Gastroesophageal sphincter (tissue), 4 donors: Measurements from ENCODE around the gene SYNGR1. TPM values are rescaled to one million over a fixed set of nuclear protein-coding genes. Genes with fewer than 3 reads are reported as not detected.

Source experiments
- ATAC-seq: fragments of 150-250 bp; one replicate; pipeline ENCODE4 v1.9.1; 2016; ENCODE audit warnings: mild to moderate bottlenecking, moderate library complexity
- H3K27ac ChIP-seq, 4 donors: fragments of 200-600 bp; sonication (generic) in 3 of 4; 1 replicate in 3 of 4; 2 replicates in 1 of 4; pipeline ENCODE4 v1.5.1; 2016 to 2019
- H3K27me3 ChIP-seq: fragments of 200-600 bp; sonication (generic); one replicate; pipeline ENCODE4 v1.5.1; 2019
- H3K36me3 ChIP-seq, 2 donors: fragments of 200-600 bp; sonication (generic); one replicate each; pipeline ENCODE4 v1.5.1; 2019; ENCODE audit warnings: control low read depth in 1 of 2
- H3K4me1 ChIP-seq, 3 donors: fragments of 200-600 bp; sonication (generic); 1 replicate in 2 of 3; 2 replicates in 1 of 3; pipeline ENCODE4 v1.5.1; 2016 to 2019; ENCODE audit warnings: control low read depth in 2 of 3
- H3K4me3 ChIP-seq, 2 donors: fragments of 200-600 bp; sonication (generic); one replicate each; pipeline ENCODE4 v1.5.1; 2019; ENCODE audit warnings: mild to moderate bottlenecking in 1 of 2, moderate library complexity in 1 of 2
- H3K9me3 ChIP-seq, 3 donors: fragments of 200-600 bp; sonication (generic); one replicate each; pipeline ENCODE4 v1.5.1; 2017 to 2019; ENCODE audit warnings: control low read depth in 2 of 3
- EP300 ChIP-seq: sonication (generic); formaldehyde crosslinking; IDR thresholded peaks from one replicate; pipeline ENCODE4 v1.6.1; 2017; ENCODE audit warnings: antibody characterized with exemption, mild to moderate bottlenecking
- POLR2A ChIP-seq, 2 donors: fragments of 450-650 bp; IDR thresholded peaks; one replicate each; pipeline ENCODE4 v1.6.1; 2017; ENCODE audit warnings: antibody characterized with exemption in 2 of 2, mild to moderate bottlenecking in 2 of 2, moderate library complexity in 1 of 2
- POLR2AphosphoS5 ChIP-seq: sonication (generic); formaldehyde crosslinking; IDR thresholded peaks from one replicate; pipeline ENCODE4 v1.6.1; 2017; ENCODE audit warnings: antibody characterized with exemption
- WGBS, 2 donors: methylation state at CpG; one replicate each; pipeline ENCODE4 v1.1.5; 2018; ENCODE audit warnings: low coverage in 1 of 2; 5-methylcytosine and 5-hydroxymethylcytosine counted together
- total RNA-seq, 4 donors: library from RNA; depleted of rRNA; stranded (reverse); fragments of >200 nt; gene quantifications; one replicate each; pipeline ENCODE4 v1.1.0, GENCODE V29; 2016
- TF ChIP-seq, protein P1 (sequence below), 4 experiments: fragments of 200-600 bp in 2 of 4; fragments of 450-650 bp in 2 of 4; sonication (generic) in 1 of 4; IDR thresholded peaks; one replicate each; pipeline ENCODE4 v1.5.1; 2017 to 2019; ENCODE audit warnings: antibody characterized with exemption in 4 of 4, mild to moderate bottlenecking in 2 of 4, moderate library complexity in 2 of 4

Gene SYNGR1
- total RNA-seq, 4 donors from 2014 or later, result 13.3 to 34.2 (median 20.1) TPM

DNA sequence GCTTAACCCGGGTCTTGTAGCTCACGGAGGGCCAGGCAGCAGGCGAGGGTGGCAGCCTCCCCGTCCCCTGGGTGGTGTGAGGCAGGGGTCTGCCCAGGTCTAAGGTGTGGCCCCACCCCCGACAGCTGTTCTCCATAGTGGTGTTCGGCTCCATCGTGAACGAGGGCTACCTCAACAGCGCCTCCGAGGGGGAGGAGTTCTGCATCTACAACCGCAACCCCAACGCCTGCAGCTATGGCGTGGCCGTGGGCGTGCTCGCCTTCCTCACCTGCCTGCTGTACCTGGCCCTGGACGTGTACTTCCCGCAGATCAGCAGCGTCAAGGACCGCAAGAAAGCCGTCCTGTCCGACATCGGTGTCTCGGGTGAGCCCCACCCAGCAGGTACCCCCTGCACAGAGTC lies 24.4 kb downstream of the SYNGR1 start:
- Histone ChIP-seq H3K27ac (no peak overlapping the region), H3K9me3 (peaks cover 0 to 6% (median 0%) of the 10 kb centered on the region in 3 donors), H3K36me3 (peaks cover 0 to 49% of the 10 kb centered on the region in 2 donors), H3K27me3 (no peaks in the 10 kb centered on the region), H3K4me1 (no peaks in the 10 kb centered on the region), H3K4me3 (no peak overlapping the region)
- no peak for TF ChIP-seq POLR2A (IDR thresholded peaks at IDR 0.05)
- TF ChIP-seq, protein P1, sequence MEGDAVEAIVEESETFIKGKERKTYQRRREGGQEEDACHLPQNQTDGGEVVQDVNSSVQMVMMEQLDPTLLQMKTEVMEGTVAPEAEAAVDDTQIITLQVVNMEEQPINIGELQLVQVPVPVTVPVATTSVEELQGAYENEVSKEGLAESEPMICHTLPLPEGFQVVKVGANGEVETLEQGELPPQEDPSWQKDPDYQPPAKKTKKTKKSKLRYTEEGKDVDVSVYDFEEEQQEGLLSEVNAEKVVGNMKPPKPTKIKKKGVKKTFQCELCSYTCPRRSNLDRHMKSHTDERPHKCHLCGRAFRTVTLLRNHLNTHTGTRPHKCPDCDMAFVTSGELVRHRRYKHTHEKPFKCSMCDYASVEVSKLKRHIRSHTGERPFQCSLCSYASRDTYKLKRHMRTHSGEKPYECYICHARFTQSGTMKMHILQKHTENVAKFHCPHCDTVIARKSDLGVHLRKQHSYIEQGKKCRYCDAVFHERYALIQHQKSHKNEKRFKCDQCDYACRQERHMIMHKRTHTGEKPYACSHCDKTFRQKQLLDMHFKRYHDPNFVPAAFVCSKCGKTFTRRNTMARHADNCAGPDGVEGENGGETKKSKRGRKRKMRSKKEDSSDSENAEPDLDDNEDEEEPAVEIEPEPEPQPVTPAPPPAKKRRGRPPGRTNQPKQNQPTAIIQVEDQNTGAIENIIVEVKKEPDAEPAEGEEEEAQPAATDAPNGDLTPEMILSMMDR (IDR thresholded peaks at IDR 0.05), result no peak
- WGBS, 2 donors, result no CpG with 5 or more reads among the region's 24 CpGs
- ATAC-seq, result no peak

DNA sequence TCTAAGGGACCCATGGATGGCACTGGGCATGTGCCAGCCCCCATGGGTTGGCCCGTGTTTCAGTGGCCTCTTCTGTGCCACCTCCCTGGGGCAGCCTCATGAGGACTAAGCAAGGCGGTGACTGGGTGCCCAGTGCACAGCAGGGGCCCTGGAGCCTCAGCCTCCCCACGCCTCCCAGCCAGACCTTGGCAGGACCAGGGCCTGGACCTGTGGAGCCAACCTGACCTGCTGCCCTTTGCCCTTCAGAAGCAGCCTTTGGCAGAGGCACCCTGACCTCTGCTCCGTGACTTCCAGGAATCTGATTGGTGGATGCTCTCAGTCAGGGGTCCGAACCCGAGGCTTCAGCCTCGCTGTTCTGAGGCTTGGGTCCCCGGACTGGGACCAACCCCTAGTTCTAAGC lies 25.0 kb downstream of the SYNGR1 start:
- TF ChIP-seq, protein P1 (IDR thresholded peaks at IDR 0.05), result no peak
- TF ChIP-seq EP300 (no peak), POLR2A (IDR thresholded peaks at IDR 0.05) (no peak), POLR2AphosphoS5 (no peak)
- ATAC-seq, result no peak
- H3K36me3 ChIP-seq, result peaks cover 0 to 49% of the 10 kb centered on the region in 2 donors
- H3K4me3 ChIP-seq, result no peak overlapping the region
- no peaks in the 10 kb centered on the region for H3K27me3 ChIP-seq
- peaks cover 0 to 6% (median 0%) of the 10 kb centered on the region in 3 donors for H3K9me3 ChIP-seq
- H3K4me1 ChIP-seq, result no peaks in the 10 kb centered on the region
- WGBS, 2 donors, result 57% methylated on average over 1 of the region's 8 CpGs; no CpG with 5 or more reads in 1 of the 2 donors
- H3K27ac ChIP-seq, result no peak overlapping the region

DNA sequence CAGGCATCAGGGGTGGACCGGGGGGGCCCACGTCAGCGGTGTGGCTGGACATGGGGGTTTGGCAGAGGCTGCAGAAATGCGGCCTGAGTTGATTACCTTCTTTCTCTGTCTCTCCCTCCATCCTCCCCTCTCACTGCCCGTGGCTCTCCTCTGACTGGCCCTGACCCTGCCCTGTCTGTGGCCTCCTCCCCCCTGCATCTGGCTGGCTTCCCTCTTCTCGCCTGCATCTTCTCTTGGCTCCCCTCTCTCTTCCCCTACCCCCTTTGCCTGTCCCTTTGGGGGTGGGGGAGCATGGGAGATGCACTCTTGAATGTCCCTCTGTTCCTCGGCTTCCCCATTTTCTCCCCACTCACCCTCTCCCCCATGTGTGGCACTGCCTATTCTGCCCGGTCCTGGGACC lies 25.9 kb downstream of the SYNGR1 start:
- Histone ChIP-seq H3K4me3 (no peak overlapping the region), H3K9me3 (peaks cover 0 to 6% (median 0%) of the 10 kb centered on the region in 3 donors), H3K27ac (no peak overlapping the region), H3K27me3 (no peaks in the 10 kb centered on the region), H3K4me1 (no peaks in the 10 kb centered on the region), H3K36me3 (peaks cover 0 to 49% of the 10 kb centered on the region in 2 donors)
- 40 to 71% methylated on average over 1 to 7 of the region's 8 CpGs for WGBS, 2 donors
- no peak for ATAC-seq
- TF ChIP-seq EP300 (no peak), POLR2A (IDR thresholded peaks at IDR 0.05) (no peak), POLR2AphosphoS5 (no peak)
- TF ChIP-seq, protein P1 (IDR thresholded peaks at IDR 0.05), result no peak

DNA sequence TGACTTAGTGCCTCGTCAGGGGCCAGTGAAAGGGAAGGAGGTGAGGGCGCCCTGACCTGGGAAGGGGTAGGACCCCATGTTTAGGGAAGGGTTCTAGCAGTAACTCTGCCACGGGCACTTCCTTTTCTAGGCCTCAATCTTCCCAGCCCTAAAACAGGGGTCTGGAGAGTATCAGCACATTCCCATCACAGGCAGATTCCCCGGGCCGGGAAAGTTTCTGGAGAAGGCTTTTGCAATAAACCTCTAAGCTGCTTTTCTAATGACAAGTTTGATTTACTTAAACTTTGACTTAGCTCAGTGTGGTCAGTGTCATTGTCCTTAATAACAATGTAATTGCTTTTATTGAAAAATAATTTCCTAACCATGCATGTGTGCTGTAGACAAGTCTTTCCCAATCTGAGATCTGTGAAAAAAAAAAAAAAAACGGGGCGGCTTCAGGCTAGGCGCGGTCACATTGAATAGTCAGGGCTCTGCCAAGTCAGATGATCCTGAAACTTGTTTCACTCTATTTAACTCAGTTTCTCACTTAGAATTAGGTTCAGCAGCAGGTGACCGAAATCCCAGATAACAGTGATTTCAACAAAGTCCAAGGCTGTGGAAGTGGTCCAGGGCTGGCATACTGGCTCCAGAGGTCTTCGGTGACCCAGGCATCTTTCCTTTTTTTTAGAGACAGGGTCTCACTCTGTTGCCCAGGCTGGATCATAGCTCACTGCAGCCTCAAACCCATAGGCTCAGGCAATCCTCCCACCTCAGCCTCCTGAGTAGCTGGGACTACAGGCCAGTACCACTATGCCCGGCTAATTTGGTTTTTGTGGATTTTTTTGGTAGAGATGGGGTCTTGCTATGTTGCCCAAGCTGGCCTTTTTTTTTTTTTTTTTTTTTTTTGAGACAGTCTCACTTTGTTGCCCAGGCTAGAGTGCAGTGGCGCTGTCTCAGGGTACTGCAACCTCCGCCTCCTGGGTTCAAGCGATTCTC lies 30.3 kb downstream of the SYNGR1 start:
- Histone ChIP-seq H3K27ac (no peak overlapping the region), H3K4me1 (no peaks in the 10 kb centered on the region), H3K9me3 (no peaks in the 10 kb centered on the region), H3K36me3 (peaks cover 0 to 59% of the 10 kb centered on the region in 2 donors), H3K4me3 (no peak overlapping the region), H3K27me3 (peaks cover 13% of the 10 kb centered on the region)
- TF ChIP-seq, protein P1 (IDR thresholded peaks at IDR 0.05), result no peak
- no peak for TF ChIP-seq POLR2A (IDR thresholded peaks at IDR 0.05)
- no peak for TF ChIP-seq EP300
- no peak for TF ChIP-seq POLR2AphosphoS5
- 91 to 92% methylated on average over 5 to 13 of the region's 15 CpGs for WGBS, 2 donors
- no peak for ATAC-seq
